DMS114 treated with DMSO at 0.1 percent for 48 hours (cell line): ENCODE results near the gene DHX58.
A peak's percentile ranks its signal among the peaks of the same experiment; 100 is the strongest.

Experiments used
- DNase-seq: peaks from one replicate; lab custom pipeline; 2025; ENCODE audit not compliant: unreplicated experiment; lab: John Stamatoyannopoulos, UW

Gene DHX58

DNA sequence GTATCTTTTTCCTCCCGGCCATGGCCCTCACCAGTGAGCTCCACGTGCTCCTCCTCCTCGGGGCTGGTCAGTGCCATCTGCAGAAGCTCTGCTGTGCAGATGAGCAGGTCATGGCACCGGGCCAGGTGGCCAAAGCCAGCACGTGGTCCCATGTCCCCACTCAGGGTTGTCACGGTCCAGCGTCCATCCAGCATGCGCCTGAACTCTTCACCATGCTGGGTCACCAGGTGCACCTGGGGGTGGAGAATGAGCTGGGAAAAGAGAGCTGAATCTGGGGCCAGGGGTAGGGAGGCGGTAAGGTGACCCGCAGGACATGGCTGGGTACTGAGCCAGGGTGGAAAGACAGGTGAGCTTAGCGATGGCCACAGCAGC lies 1.3 kb downstream of the DHX58 start:
- no peak for DNase-seq

DNA sequence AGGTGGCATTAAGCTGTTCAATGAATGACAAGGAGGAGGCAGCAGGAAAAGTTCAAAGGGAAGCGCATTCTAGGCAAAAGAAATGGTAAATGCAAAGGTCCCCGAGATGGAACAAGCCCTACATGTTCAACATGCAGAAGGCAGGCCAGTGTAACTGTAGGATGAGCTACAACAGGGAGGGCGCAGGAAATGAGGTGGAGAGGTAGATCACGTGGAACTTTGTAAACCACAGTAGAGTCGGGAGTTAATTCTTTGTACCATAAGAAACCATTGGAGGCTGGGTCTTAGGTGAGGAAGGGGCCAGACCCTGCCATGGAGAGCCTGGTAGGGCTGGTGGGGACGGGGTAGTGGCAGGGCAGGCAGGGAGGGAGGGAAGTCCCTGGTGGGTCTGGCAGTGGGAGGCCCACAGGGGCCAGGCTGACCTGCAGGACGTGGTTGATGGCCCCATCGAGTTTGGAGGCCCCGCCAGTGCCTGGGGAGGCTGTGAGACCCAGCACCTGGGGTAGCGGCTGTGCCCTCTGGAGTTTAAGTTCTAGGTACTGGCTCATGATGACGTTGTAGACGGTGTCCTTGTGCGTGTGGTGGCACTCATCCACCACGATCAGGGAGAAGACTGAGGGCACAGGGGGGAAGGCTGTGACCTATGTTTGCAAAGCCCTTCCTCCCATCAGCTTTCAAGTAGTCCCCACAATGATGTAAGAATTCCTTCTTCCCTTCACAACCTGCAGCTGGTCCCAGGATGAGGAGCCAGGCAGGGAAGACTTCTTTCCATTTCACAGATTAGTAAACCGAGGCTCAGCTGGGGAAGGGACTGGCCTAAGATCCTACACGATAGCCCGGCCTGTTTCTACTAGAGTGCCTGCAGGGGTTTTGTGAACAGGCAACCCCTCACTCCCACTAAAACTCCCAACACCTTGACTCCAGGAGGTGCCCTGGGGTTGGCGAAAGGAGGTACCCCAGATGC lies 1.9 kb downstream of the DHX58 start:
- no peak for DNase-seq

DNA sequence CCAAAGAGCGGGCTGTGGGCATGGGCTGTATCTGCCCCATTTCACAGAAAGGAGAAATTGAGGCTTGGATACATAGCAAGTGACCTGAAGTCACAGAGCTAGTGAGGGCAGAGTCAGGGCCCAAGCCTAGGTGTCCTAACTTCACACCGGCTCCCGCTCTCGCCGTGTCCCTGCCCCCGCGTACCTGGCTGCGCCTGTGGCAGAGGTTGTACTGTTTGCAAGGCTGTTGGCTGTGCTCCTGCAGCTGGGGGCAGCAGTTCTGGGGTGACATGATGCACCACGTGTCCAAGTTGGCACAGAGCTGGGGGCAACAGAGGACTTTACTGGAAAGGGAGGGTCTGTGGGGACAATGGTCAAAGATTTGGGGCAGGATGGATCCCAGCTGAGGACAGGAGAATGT lies 3.4 kb downstream of the DHX58 start:
- DNase-seq, result no peak

DNA sequence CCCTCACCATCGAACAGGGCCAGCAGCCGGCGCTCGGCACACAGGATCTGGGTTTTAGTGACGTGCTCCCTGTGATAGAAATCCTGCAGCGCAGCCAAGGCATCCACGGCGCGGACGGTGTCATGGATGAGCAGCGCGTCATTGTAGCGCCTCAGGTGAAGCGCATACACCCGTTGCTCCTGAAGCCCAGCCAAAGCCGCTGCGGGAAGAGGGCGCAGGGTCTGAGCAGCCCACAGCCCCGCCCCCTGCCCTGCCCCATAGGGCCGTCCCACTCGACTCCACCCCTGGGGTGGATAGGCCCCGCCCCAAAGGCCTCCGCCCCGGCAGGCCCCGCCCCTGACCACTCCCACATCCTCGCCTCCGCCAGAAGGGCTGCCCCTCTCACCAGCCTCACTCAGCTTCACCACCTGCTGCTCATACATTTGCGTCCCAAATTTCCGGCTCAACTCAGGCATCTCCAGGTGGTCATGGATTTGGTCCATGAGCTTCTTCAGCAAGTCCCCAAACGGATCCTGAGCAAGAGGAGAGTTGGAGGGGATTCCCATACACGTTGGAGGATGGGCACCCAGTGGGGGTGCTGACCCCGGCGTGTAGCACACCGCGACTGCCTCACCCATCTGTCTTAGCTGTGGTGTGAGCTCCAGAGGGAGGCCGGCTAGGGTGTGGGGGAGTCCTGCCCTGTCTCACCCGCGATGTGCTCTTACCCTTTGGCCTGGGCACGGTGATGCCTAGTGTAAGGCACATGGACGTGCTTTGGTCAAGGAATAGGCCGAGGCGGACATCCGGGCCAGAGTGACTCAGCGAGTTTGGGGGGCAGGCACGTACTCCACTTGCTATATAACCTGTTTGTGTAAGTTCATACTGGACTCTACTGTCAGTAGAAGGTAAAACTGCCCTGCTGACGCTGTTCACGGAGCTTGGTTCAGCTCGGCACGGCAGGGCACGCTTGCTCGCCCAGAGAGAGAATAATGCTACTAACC lies 4.6 kb downstream of the DHX58 start:
- DNase-seq, result peak; percentile 49

DNA sequence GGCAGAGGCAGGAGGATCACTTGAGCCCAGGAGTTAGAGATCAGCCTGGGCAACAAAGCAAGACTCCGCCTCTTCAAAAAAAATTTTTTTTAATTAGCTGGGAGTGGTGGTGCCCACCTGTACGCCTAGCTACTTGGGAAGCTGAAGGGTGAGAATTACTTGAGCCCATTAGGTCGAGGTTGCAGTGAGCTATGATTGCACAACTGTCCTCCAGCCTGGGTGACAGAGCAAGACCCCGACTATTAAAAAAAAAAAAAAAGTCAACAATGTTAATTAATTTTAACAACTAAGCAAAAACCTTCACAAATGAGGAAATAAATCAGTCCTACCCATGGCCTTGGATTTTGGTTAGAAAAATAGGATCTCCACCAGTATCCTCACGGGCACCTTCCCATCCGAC lies 5.4 kb downstream of the DHX58 start:
- DNase-seq, result no peak

DNA sequence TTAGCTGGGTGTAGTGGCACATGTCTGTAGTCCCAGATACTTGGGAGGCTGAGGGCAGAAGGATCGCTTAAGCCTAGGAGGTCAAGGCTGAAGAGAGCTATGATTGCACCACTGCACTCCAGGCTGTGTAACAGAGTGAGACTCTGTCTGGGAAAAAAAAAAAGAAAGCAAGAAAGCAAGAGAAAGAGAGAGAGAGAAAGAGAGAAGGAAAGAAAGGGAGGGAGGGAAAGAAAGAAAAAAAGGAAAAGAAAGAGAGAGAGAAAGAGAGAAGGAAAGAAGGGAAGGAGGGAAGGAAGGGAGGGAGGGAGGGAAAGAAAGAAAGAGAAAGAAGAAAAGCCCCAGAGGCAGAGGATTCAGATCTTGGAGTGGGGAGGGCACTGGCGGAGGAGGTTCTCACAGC lies 6.5 kb downstream of the DHX58 start:
- DNase-seq, result no peak

DNA sequence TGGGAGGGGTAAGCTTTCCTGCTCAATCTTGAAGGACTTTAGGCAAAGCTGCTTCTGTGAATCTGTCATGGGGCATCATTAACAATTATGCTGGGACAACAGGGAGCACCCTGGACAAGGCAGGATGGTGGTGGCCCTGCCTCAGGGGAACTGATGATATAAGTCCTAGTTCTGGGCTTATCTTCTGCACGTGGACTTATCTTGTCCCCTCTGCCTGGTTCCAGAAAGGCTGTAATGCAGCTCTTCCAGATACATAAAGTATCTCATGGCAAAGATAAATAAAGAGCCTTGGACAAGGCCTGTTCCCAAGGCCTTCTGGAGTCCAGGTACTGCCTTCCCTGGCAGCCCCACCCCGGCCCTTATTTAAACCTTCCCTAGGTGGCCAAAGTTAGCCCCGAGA lies 8.2 kb downstream of the DHX58 start:
- DNase-seq, result no peak

DNA sequence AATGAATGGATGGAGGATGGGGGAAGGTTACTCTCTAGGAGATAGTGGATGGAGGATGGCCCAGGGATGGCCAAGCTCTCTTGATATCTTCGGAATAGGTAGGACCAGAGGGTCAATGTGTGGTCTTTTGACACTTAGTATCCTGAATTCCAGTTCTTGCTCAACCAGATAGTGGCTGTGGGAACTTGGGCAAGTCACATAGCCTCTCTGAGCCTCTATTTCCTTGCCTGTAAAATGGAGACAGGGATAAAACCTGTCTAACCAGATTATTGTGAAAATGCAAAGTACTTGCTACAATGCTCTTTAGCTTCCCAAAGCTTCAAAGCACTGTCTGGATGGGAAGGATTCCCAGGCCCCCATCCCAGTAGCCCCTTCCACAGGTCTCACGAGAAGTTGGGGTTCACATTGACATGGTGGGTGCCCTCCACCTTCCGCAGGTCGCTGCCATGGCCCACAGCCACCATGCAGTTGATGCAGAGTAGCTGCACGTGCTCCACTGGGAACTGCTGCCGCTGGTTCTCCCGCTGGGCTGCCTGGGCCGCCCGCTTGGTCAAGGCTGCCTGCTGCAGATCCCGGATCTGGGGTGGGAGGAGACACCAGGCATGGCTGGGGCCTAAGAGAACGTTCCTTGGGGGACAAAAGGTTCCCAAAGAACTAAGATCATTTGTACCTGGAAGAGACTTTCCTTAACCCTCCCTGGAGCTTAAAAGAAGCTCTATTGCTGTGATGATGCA lies 9.1 kb downstream of the DHX58 start:
- no peak for DNase-seq

DNA sequence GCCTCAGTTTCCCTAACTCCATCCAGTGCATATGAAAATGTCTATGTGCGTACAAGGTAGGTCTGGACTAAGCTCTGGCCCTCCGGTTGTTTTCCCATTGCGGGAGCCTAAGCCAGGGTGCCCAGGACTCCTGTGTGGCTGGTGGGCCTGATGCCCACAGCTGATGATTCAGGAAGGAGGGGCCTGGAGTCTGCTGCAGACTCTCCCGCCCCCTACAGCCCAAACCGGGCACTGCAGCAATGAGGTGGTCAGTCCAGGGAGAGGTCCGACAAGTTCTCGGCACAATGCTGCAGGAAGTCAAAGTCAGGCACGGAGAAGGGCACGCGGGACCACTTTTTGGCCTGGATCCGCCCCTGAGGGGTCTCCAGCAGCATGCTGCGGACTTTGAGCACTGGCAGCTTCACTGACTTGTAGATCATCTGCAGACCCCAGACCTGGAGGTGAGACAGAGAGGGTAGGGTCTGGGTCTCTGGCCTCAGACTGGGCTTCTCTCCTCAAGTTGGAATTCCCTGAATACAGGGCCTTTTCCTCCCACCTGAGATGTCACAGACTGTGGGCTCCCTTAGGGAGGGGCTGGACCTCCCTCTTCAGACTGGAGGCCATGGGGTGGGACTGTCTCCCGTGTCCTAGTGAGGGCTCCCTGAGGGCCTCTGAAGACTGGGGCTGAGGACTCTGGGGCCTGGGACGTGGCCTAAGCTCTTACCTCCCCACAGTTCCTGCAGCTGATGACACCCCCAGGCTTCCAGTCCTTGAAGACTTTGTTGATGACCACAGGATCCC lies 10.8 kb downstream of the DHX58 start:
- peak; percentile 26 for DNase-seq

DNA sequence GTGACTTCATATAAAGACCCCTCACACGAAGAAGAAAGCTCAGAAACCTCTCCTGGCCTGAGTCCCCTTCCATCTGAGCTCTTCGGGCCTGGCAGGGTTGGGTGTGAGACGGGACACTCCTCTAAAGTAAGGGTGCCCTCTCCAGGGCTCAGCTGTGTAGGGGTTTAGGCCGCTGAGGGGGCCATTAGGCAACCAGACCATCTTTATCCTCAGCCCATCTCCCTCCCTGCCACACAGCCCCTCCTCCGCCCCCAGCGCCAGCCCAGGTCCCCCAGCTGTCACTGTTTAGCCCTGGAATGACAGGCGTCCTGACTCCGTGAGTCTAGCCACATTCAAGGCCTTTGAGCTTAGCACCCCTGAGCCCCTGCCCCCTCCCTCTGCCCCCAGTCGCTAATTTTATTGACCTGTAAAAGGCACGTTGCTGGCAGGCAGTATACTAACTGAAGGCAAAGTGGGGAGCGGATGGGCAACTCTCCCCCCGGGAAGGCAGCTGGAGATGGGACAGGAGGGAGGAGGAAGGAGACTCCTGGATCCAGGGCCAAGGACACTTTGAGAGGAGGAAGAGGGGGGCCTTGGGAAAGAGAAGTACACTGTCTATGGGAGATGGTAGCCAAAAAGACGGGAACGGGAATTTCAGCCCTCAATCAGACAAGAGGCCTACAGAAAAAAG lies 13.6 kb downstream of the DHX58 start:
- no peak for DNase-seq

DNA sequence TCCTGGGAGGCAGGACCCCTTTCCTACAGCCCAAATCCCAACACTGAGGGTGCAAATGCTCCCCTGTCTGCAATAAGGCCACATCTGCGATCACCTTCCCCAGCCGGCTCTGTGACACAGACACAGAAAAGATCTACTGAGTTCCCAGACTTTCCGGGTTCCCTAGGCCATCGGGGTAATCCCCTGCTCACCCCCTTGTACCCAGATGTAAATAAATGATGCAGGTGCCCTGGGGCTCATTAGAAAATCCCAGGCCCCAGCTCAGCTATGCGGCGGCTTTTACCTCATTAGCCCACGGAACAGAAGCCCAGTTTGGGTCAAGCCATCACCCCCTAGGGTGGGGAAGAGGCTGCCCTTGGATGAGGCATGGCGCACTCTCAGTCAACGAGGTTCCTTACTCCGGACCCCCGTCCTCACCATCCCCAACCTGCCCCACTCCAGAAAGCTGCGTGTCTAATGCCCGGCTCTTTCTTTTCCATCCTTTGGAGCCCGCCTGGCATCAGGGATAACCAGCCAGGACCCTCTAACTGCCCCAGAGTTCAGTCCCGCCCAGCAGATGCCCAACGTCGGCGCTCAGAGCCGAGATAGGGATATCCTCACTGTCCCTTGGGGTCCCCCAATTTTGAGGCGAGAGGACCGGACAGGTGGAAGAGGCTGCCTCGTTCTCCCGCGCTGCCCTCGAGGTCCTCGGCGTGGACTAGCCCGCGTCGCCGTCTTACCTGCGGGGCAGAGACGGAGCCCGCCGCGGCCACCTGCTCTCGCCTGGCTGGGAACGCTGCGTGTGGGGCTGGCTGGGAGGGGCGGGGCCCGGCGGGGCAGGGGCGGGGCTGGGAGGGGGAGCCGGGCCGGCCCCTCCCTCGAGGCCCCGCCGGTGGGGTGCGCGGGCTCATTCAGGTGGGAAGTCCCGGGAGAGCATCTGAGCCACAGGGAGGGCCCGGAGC lies 14.6 kb downstream of the DHX58 start, which contains the start of gene ZNF385C:
TSS of gene ZNF385C (minus strand) at position 783 of the 941 bp plus-strand sequence. CDS start 35,417 bp downstream, outside the sequence.
- no peak for DNase-seq

DNA sequence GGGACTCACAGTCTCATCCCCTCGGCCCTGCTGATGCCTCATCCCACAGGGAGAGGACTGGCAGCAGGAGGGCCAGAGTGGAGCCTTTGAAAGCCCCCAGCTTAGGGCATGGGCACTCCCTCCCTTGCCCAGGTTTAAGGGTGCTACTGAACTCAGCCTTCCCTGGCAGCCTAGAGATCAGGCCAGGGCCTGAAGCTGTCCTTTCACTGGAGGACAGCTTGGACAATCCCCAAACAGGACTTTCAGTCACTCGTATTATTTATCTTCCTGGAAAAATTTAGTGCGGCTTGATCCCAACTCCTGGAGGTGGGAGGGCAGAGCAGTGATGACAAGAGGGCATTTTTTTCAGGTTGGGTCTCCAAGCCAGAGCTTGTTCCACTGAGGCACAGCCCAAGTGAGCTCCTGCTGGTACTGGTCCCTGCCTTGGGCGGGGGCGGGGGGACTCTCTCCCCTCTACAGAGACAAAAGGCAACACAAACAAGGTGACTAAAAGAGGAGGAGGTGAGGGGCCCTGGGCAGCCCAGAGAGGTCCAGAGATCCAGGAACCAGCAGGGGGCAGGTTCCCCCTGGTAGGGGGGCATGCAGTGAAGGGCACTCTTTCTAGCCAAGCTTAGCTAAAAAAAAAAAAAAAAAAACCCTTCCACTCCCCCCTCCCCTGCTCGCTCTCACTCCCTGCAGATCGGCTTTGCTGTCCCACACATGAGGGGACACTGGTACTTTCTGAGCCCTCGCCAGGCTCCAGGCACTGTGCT lies 16.0 kb downstream of the DHX58 start:
- no peak for DNase-seq

DNA sequence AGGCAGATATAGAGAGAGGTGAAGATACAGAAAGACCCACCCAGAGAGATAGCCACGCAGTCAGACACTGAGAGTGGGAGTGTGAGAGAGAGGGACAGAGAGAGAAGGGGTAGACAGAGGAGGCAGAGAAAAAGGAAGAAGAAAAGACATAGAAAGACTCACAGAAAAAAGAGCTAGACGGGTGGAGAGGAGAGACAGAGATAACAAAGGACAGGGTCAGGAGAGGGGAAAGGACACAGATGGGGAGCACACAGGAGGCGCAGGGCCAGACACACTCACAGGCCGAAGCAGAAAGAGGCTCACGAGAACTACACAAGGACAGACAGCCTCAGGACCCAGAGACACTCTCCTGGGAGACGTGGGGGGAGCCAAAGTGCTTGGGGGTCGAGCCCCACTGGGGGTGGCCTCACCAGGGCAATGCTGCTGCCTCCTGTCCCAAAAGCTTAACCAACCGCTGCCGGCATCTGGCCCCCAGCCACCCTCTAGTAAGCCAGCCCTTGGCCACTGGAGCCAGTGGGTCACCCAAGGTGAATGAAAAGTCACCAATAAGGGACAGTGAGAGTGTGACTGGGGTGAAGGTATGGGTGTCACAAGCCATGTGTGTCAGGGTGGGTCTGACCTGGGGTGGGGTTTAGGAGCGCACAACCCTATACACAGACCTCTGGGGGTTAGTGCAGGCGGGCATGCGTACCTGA lies 18.0 kb downstream of the DHX58 start:
- DNase-seq, result no peak

DNA sequence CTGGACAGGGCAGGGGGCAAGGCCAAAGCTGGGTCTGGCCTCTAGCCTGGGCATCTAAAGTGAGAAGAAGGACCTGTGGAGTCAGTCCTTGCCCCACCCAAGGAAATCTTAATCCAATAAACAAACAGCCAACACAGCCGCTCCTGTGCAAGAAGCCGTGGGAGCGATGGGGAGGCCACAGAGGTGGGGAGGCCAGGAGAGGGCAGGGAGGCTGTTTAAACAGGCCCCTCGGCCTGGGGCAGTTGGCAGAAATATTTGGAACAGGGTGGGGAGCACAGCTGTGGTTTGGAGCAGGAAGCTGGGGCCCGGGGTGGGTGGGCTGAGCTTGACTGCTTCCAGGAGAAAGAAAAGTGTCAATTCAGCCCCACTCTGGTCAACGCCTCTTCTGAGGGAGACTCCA lies 19.6 kb downstream of the DHX58 start:
- no peak for DNase-seq

DNA sequence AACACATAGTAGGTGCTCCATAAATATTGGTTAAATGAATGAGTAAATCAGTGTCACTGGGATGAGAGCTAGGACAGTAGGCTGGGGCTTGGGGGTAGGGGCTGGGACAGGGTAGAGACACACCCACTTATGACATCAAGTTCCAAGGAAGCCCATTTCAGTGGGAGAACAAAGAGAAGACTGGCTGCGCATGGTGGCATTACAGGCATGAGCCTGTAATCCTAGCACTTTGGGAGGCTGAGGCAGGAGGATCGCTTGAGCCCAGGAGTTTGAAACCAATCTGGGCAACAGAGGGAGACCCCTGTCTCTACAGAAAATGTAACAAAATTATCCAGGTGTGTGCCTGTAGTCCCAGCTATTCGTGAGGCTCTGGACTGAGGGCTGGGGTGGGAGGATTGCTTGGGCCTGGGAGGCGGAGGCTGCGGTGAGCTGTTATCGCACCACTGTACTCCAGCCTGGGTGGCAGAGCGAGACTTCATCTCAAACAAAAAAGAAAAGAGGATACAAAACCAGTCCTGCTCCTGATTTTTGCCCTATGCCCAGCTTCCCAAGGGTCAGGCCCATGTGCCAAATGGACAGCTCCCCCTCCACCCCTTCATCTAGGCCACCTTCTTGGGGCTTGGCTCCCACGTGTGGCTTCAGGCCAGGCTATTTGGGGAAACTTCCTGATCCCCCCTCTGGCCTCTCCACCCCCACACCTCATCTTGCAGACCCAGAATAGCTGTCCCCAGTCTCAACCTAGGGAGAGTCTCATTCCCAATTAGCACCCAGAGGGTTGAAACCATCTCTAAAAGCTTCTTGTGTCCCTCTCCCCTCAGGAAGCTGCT lies 21.3 kb downstream of the DHX58 start:
- no peak for DNase-seq

DNA sequence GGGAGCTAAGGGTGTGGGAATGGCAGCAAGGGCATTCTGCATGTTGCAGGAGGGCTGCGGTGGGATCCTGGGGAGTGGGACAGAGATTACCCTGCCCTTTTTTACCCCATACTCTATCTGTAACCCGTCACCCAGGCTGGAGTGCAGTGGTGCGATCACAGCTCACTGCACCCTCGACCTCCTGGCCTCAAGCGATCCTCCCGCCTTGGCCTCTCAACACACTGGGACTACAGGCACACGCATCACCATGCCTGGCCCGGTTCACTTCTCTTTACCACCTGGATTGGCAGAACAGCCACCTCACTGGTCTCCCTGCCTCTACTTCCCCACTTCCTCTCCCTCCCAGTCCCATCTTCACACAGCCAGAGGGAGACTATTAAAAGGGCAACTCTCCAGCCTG lies 23.8 kb downstream of the DHX58 start:
- no peak for DNase-seq
